Right atrium auricular region (tissue), 2 donors: ENCODE data around the gene NEGR1. TPM values are rescaled to one million over a fixed set of nuclear protein-coding genes. Genes with fewer than 3 reads are reported as not detected.

Experiments used
- DNase-seq: peaks from one replicate; pipeline ENCODE4 v3.0.0-alpha.2; 2019; ENCODE audit warnings: low spot score
- H3K27ac ChIP-seq, 2 donors: fragments of 200-600 bp; sonication (generic); 1 replicate in 1 of 2; 2 replicates in 1 of 2; pipeline ENCODE4 v1.5.1; 2016 to 2019
- H3K27me3 ChIP-seq, 2 donors: fragments of 200-600 bp; sonication (generic); one replicate each; pipeline versions ENCODE4 v1.5.1 to v1.6.0; 2017 to 2019
- H3K36me3 ChIP-seq: fragments of 200-600 bp; sonication (generic); one replicate; pipeline ENCODE4 v1.5.1; 2016
- H3K4me1 ChIP-seq, 2 donors: fragments of 200-600 bp; sonication (generic); one replicate each; pipeline versions ENCODE4 v1.5.1 to v1.6.0; 2017 to 2019
- H3K4me3 ChIP-seq, 2 donors: fragments of 200-600 bp; sonication (generic); 1 replicate in 1 of 2; 2 replicates in 1 of 2; pipeline ENCODE4 v1.5.1; 2017 to 2019; ENCODE audit warnings: mild to moderate bottlenecking in 1 of 2, moderate library complexity in 1 of 2
- H3K9me3 ChIP-seq, 2 donors: fragments of 200-600 bp; sonication (generic); one replicate each; pipeline ENCODE4 v1.5.1; 2019
- CTCF ChIP-seq, 2 donors: fragments of 200-600 bp; sonication (generic); IDR thresholded peaks; one replicate each; pipeline ENCODE4 v1.5.1; 2019; ENCODE audit warnings: antibody characterized with exemption in 2 of 2
- total RNA-seq, 2 donors: library from RNA; depleted of rRNA; stranded (reverse); fragments of >200 nt; gene quantifications; one replicate each; pipeline ENCODE4 v1.1.0, GENCODE V29; 2016

The NEGR1 gene
- total RNA-seq, 2 donors from 2014 or later = 9.3 to 9.9 TPM

- H3K27me3 ChIP-seq = no peaks in the 10 kb centered on the region
- peaks cover 0 to 14% of the 10 kb centered on the region in 2 donors for H3K4me1 ChIP-seq
- DNase-seq = no peak
- H3K4me3 ChIP-seq = no peak overlapping the region
- no peak overlapping the region for H3K27ac ChIP-seq
- H3K36me3 ChIP-seq = no peaks in the 10 kb centered on the region
- no peak for TF ChIP-seq CTCF (IDR thresholded peaks at IDR 0.05)
- H3K9me3 ChIP-seq = no peaks in the 10 kb centered on the region
Observed at GRCh38 chr1:71781450-71781849, 500.9 kb downstream of the NEGR1 start.

- TF ChIP-seq CTCF (IDR thresholded peaks at IDR 0.05) = no peak
- H3K9me3 ChIP-seq = no peaks in the 10 kb centered on the region
- DNase-seq = no peak
Observed at GRCh38 chr1:71780681-71781080, 501.7 kb downstream of the NEGR1 start.

DNA sequence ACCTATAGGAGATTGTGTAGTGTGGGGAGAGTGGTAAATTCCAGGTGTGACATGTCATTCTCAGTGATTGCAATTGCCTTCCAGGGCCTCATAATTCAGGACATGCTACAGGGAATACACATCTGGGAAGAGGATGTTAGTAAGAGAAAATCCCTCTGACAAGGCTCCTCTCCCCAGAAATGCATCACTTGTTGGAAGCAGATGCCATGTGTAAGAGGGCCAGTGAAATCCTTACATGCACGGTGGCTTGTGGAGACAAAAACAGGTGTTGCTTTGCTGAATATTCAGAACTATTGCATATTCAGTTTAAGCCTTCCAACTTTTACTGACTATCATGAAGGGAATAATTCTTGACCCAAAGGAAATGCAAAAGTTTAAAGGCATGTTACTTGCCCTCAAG lies 503.4 kb downstream of the NEGR1 start:
- no peak overlapping the region for H3K27ac ChIP-seq
- no peak for TF ChIP-seq CTCF (IDR thresholded peaks at IDR 0.05)
- no peaks in the 10 kb centered on the region for H3K27me3 ChIP-seq
- no peaks in the 10 kb centered on the region for H3K9me3 ChIP-seq
- DNase-seq = no peak
- no peaks in the 10 kb centered on the region for H3K4me1 ChIP-seq
- H3K36me3 ChIP-seq = no peaks in the 10 kb centered on the region
- H3K4me3 ChIP-seq = no peak overlapping the region

More at GRCh38 chr1:71780681-71781080, 501.7 kb downstream of the NEGR1 start:
- Histone ChIP-seq H3K27me3 (no peaks in the 10 kb centered on the region), H3K36me3 (no peaks in the 10 kb centered on the region), H3K4me1 (peaks cover 0 to 8% of the 10 kb centered on the region in 2 donors), H3K27ac (no peak overlapping the region), H3K4me3 (no peak overlapping the region)

GRCh38 chr1:71777094-71777493 lies 505.2 kb downstream of the NEGR1 start:
- Histone ChIP-seq H3K4me1 (no peaks in the 10 kb centered on the region), H3K27ac (no peak overlapping the region), H3K4me3 (no peak overlapping the region), H3K9me3 (no peaks in the 10 kb centered on the region), H3K36me3 (no peaks in the 10 kb centered on the region), H3K27me3 (no peaks in the 10 kb centered on the region)
- no peak for TF ChIP-seq CTCF (IDR thresholded peaks at IDR 0.05)
- no peak for DNase-seq

GRCh38 chr1:71774705-71775104 lies 507.6 kb downstream of the NEGR1 start:
- Histone ChIP-seq H3K27me3 (no peaks in the 10 kb centered on the region), H3K4me3 (no peak overlapping the region), H3K4me1 (no peaks in the 10 kb centered on the region), H3K27ac (no peak overlapping the region), H3K9me3 (no peaks in the 10 kb centered on the region), H3K36me3 (no peaks in the 10 kb centered on the region)
- no peak for TF ChIP-seq CTCF (IDR thresholded peaks at IDR 0.05)
- no peak for DNase-seq

- Histone ChIP-seq H3K27me3 (no peaks in the 10 kb centered on the region), H3K27ac (no peak overlapping the region), H3K4me1 (no peaks in the 10 kb centered on the region), H3K9me3 (no peaks in the 10 kb centered on the region), H3K36me3 (no peaks in the 10 kb centered on the region), H3K4me3 (no peak overlapping the region)
- no peak for DNase-seq
- TF ChIP-seq CTCF (IDR thresholded peaks at IDR 0.05) = no peak
Observed at GRCh38 chr1:71770121-71770520, 512.2 kb downstream of the NEGR1 start.
